GM12878 (cell line): ENCODE data around the gene GOLGA6A. TPM values are rescaled to one million over a fixed set of nuclear protein-coding genes. Genes with fewer than 3 reads are reported as not detected.

ENCODE experiments used
- ATAC-seq: fragments of 200-7000 bp; cut with Tn5 transposase; 3 replicates; pipeline ENCODE4 v1.9.1; 2020; ENCODE audit warnings: mild to moderate bottlenecking, moderate library complexity
- BruUV-seq: library from RNA; stranded (reverse); fragments of 400-500 nt; replicated peaks from 2 replicates; lab custom pipeline; 2021; lab: Mats Ljungman, UMichigan
- CTCF ChIA-PET: fragments of 300-600 bp; sonication (Branson Sonifier 250); formaldehyde crosslinking; extraction: SDS; loops from one replicate; lab custom pipeline; 2021; ENCODE audit warnings: inconsistent platforms; lab: Yijun Ruan, JAX
- POLR2A ChIA-PET: fragments of 350-600 bp; formaldehyde crosslinking; extraction: SDS; loops from one replicate; lab custom pipeline; 2021; ENCODE audit warnings: inconsistent platforms; lab: Charles Lee
- RAD21 ChIA-PET: fragments of 300-600 bp; sonication (Branson Sonifier 250); formaldehyde crosslinking; loops from one replicate; lab custom pipeline; 2023; ENCODE audit warnings: antibody characterized with exemption; ENCODE audit not compliant: unreplicated experiment; lab: Charles Lee
- SMC1A ChIA-PET: fragments of 300-600 bp; sonication (Branson Sonifier 250); formaldehyde crosslinking; loops from one replicate; lab custom pipeline; 2023; ENCODE audit not compliant: unreplicated experiment, uncharacterized antibody; lab: Charles Lee
- DNase-seq: peaks from one replicate; pipeline ENCODE4 v3.0.0-alpha.2; 2011; ENCODE audit warnings: low read depth, low spot score
- FAIRE-seq: peaks from 3 replicates; lab custom pipeline; 2011; peaks lifted over from hg19 to GRCh38; lab: Jason Lieb, UNC
- H2AFZ ChIP-seq: 2 replicates; pipeline ENCODE4 v1.6.0; 2011; ENCODE audit warnings: low read depth, low read length, control low read depth; ENCODE audit not compliant: control insufficient read depth
- H3K27ac ChIP-seq: 2 replicates; pipeline ENCODE4 v1.5.1; 2011; ENCODE audit warnings: control low read depth; ENCODE audit not compliant: control insufficient read depth, insufficient read depth
- H3K27me3 ChIP-seq, 2 experiments: replicated peaks in 1 of 2; 2 replicates each; pipeline versions ENCODE4 v1.6.0 to v1.6.1; 2011; ENCODE audit warnings: low read length in 1 of 2; ENCODE audit not compliant: control insufficient read depth in 2 of 2, insufficient read depth in 2 of 2
- H3K36me3 ChIP-seq, 2 experiments: 2 replicates each; pipeline ENCODE4 v1.5.1; 2011; ENCODE audit warnings: low read length in 1 of 2; ENCODE audit not compliant: control insufficient read depth in 2 of 2, insufficient read depth in 2 of 2
- H3K4me1 ChIP-seq: 2 replicates; pipeline ENCODE4 v1.6.1; 2011; ENCODE audit warnings: mild to moderate bottlenecking, low read length, moderate library complexity, mixed read lengths; ENCODE audit not compliant: control insufficient read depth, insufficient read depth
- H3K4me2 ChIP-seq: 2 replicates; pipeline ENCODE4 v1.6.0; 2011; ENCODE audit warnings: control low read depth; ENCODE audit not compliant: control insufficient read depth, insufficient read depth
- H3K4me3 ChIP-seq: fragments of 200-600 bp; sonication (generic); 2 replicates; pipeline ENCODE4 v1.5.1; 2016
- H3K79me2 ChIP-seq: 2 replicates; pipeline ENCODE4 v1.6.0; 2011; ENCODE audit warnings: low read length; ENCODE audit not compliant: control insufficient read depth, insufficient read depth
- H3K9ac ChIP-seq: 2 replicates; pipeline ENCODE4 v1.8.0; 2011; ENCODE audit warnings: low read length, control low read depth, mixed read lengths; ENCODE audit not compliant: control insufficient read depth, insufficient read depth
- H3K9me3 ChIP-seq: replicated peaks from 3 replicates; pipeline ENCODE4 v1.5.1; 2011; ENCODE audit warnings: mild to moderate bottlenecking, low read length; ENCODE audit not compliant: control insufficient read depth, insufficient read depth
- H4K20me1 ChIP-seq: 2 replicates; pipeline ENCODE4 v1.6.0; 2011; ENCODE audit not compliant: control insufficient read depth, insufficient read depth
- ATF3 ChIP-seq: IDR thresholded peaks from 2 replicates; pipeline ENCODE4 v1.6.1; 2011; ENCODE audit warnings: low read depth, mild to moderate bottlenecking, low read length, moderate library complexity, borderline replicate concordance; ENCODE audit errors: extremely low read depth
- BMI1 ChIP-seq: fragments of 450-650 bp; IDR thresholded peaks from 2 replicates; pipeline ENCODE4 v1.6.1; 2016; ENCODE audit warnings: mild to moderate bottlenecking, moderate library complexity, borderline replicate concordance
- BRCA1 ChIP-seq: IDR thresholded peaks from 2 replicates; pipeline ENCODE4 v1.6.1; 2011; ENCODE audit warnings: low read depth, low read length, improper control_type of control experiment
- CBX3 ChIP-seq: fragments of 200-600 bp; sonication (generic); IDR thresholded peaks from 2 replicates; pipeline ENCODE4 v1.6.1; 2016; ENCODE audit warnings: low read depth, borderline replicate concordance
- CREM ChIP-seq: IDR thresholded peaks from 2 replicates; pipeline ENCODE4 v1.6.1; 2014; ENCODE audit warnings: antibody characterized with exemption, low read depth
- ESRRA ChIP-seq: IDR thresholded peaks from 2 replicates; pipeline ENCODE4 v1.6.1; 2012; ENCODE audit warnings: mild to moderate bottlenecking, low read length, improper control_type of control experiment
- ETV6 ChIP-seq, 2 experiments: fragments of 450-650 bp in 1 of 2; IDR thresholded peaks in 1 of 2; conservative IDR thresholded peaks in 1 of 2; 2 replicates each; pipeline ENCODE4 v1.6.1; 2014; ENCODE audit warnings: antibody characterized with exemption in 1 of 2, borderline replicate concordance in 1 of 2, low read depth in 1 of 2, mild to moderate bottlenecking in 1 of 2, moderate library complexity in 1 of 2
- EZH2 ChIP-seq: IDR thresholded peaks from 2 replicates; pipeline ENCODE4 v1.6.1; 2012; ENCODE audit warnings: low read depth, mild to moderate bottlenecking, control low read depth, inconsistent platforms, low read length, borderline replicate concordance; ENCODE audit not compliant: control insufficient read depth
- HDGF ChIP-seq: fragments of 450-650 bp; IDR thresholded peaks from 2 replicates; pipeline ENCODE4 v1.6.1; 2016; ENCODE audit warnings: antibody characterized with exemption
- PAX5 ChIP-seq: IDR thresholded peaks from 2 replicates; pipeline ENCODE4 v1.6.1; 2011; ENCODE audit warnings: low read depth, low read length, borderline replicate concordance
- POLR2AphosphoS5 ChIP-seq: IDR thresholded peaks from 2 replicates; pipeline ENCODE4 v1.6.1; 2011; ENCODE audit warnings: mild to moderate bottlenecking, low read length, inconsistent platforms
- SPI1 ChIP-seq: IDR thresholded peaks from 2 replicates; pipeline ENCODE4 v1.6.1; 2011; ENCODE audit warnings: low read depth, mild to moderate bottlenecking, low read length, moderate library complexity, borderline replicate concordance; ENCODE audit not compliant: insufficient read depth
- SUZ12 ChIP-seq: fragments of 200-600 bp; sonication (generic); IDR thresholded peaks from one replicate; pipeline ENCODE4 v1.6.1; 2018; ENCODE audit warnings: antibody characterized with exemption, mild to moderate bottlenecking; ENCODE audit not compliant: unreplicated experiment
- ZNF274 ChIP-seq: IDR thresholded peaks from one replicate; pipeline ENCODE4 v1.8.0; 2011; ENCODE audit not compliant: insufficient read length, insufficient read depth
- ZNF384 ChIP-seq: IDR thresholded peaks from 2 replicates; pipeline ENCODE4 v1.6.1; 2012; ENCODE audit warnings: low read depth, mild to moderate bottlenecking, low read length, improper control_type of control experiment, borderline replicate concordance
- ZNF687 ChIP-seq: fragments of 450-650 bp; IDR thresholded peaks from 2 replicates; pipeline ENCODE4 v1.6.1; 2017; ENCODE audit warnings: mild to moderate bottlenecking, moderate library complexity
- ZSCAN29 ChIP-seq: fragments of 450-650 bp; IDR thresholded peaks from 2 replicates; pipeline ENCODE4 v1.6.1; 2017; ENCODE audit warnings: mild to moderate bottlenecking, moderate library complexity
- WGBS: methylation state at CpG from one replicate; pipeline ENCODE4 v1.1.6; 2016; ENCODE audit warnings: low lambda C conversion rate; ENCODE audit not compliant: insufficient replicate concordance, insufficient coverage; ENCODE audit errors: missing lambda C conversion rate; 5-methylcytosine and 5-hydroxymethylcytosine counted together
- in situ Hi-C: fragments of 300-500 bp; cut with MboI; formaldehyde crosslinking; loops from 9 replicates; pipeline ENCODE4 v1.14.3; 2018; ENCODE audit warnings: mixed read lengths
- intact Hi-C: fragments of 100-400 bp; cut with micrococcal nuclease; formaldehyde crosslinking; loops from one replicate; pipeline ENCODE4 v1.14.2; 2022; ENCODE audit not compliant: unreplicated experiment
- polyA plus RNA-seq, 11 experiments: library from polyadenylated mRNA; depleted of rRNA in 4 of 11; unstranded in 6 of 11; stranded (reverse) in 5 of 11; fragments of >200 nt; fragmentation: Nextera tagmentation in 4 of 11; fragmentation: Illumina TruSeq in 1 of 11; extraction: Ambion mirVana in 4 of 11; extraction: Trizol in 1 of 11; gene quantifications; 1 replicate in 1 of 11; 2 replicates in 10 of 11; pipeline versions ENCODE4 v1.2.1 to v1.2.3, GENCODE V29; 2011 to 2016; ENCODE audit warnings: inconsistent platforms in 2 of 11, missing spikeins in 2 of 11, low read depth in 1 of 11
- total RNA-seq, 4 experiments: library from RNA; depleted of rRNA in 3 of 4; stranded (reverse); fragments of >200 nt in 3 of 4; fragmentation: Illumina TruSeq in 1 of 4; extraction: Trizol in 1 of 4; gene quantifications; 2 replicates each; pipeline versions ENCODE4 v1.2.1 to v1.2.3, GENCODE V29; 2013 to 2021
- TF ChIP-seq, protein P1 (sequence below): fragments of 450-650 bp; IDR thresholded peaks from 2 replicates; pipeline ENCODE4 v1.6.1; 2017; ENCODE audit warnings: mild to moderate bottlenecking

Gene GOLGA6A
- total and polyA plus RNA-seq, 10 of the 15 experiments (the other 5 are each of a cell fraction or from before 2014, with no cell fraction given): not detected

DNA sequence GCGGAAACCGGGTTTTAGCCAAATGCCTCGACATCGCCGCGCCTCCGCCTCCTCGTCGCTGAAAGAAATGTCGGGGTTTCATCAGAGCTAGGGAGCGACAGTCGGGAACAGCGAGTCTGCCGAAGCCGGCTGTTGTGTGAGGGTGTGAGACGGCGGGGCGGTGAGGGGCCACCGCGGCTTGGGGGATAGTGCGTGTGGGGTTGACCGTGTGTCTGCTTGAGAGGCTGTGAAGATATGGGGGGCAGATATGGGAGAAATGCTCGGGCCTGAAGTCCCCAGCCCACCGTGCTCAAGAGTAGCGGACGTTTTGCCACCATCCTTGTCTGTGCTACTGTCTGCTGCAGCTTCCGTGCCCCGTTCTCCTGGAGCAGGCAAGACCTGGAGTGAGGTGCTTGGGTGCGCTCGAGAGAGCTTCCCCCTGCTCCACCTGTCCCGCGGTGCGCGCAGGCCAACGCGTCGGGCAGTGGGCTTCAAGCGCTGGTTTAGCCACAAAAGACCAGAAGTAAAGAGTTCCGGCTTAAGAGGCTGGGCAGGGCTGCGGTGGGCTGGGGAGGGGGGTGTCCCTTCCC is 47.3 kb upstream of the GOLGA6A start:
- Histone ChIP-seq H3K79me2 (no peaks in the 10 kb centered on the region), H3K9ac (no peak overlapping the region), H3K27ac (no peak overlapping the region), H3K4me3 (no peak overlapping the region), H3K9me3 (no peaks in the 10 kb centered on the region; the same call in 2 of the 3 replicates), H3K4me2 (no peak overlapping the region), H3K27me3 (peaks cover 29 to 52% of the 10 kb centered on the region in 2 experiments), H3K4me1 (no peaks in the 10 kb centered on the region), H4K20me1 (no peaks in the 10 kb centered on the region), H3K36me3 (no peaks in the 10 kb centered on the region), H2AFZ (no peak overlapping the region)
- DNase-seq (no peak), FAIRE-seq (no peak), ATAC-seq (no peak)
- CTCF ChIA-PET: interaction anchor here (1.1 to 3.3 kb wide), 4 partner anchors 9 to 191 kb away, joined by 4 to 26 read pairs (median 8); no protein-coding TSS in a partner anchor
- RAD21 ChIA-PET: interaction anchor here (0.7 kb wide), 1 partner anchor 174 kb away, joined by 5 read pairs; no protein-coding TSS in a partner anchor
- SMC1A ChIA-PET: interaction anchor here (0.5 kb wide), 1 partner anchor 162 kb away, joined by 3 read pairs; no protein-coding TSS in a partner anchor
- no TSS peak for BruUV-seq
- in situ Hi-C loops: loop anchor here (10.0 kb wide), 1 partner anchor 1145 kb away; no protein-coding TSS in a partner anchor
- WGBS: 5% methylated on average over 40 of the region's 40 CpGs
- intact Hi-C loops: no loop called here
- TF ChIP-seq EZH2: 0 out of 2 replicates have a peak, but pooled peaks have one; percentile 34
- TF ChIP-seq HDGF: no peak
- TF ChIP-seq, protein P1, sequence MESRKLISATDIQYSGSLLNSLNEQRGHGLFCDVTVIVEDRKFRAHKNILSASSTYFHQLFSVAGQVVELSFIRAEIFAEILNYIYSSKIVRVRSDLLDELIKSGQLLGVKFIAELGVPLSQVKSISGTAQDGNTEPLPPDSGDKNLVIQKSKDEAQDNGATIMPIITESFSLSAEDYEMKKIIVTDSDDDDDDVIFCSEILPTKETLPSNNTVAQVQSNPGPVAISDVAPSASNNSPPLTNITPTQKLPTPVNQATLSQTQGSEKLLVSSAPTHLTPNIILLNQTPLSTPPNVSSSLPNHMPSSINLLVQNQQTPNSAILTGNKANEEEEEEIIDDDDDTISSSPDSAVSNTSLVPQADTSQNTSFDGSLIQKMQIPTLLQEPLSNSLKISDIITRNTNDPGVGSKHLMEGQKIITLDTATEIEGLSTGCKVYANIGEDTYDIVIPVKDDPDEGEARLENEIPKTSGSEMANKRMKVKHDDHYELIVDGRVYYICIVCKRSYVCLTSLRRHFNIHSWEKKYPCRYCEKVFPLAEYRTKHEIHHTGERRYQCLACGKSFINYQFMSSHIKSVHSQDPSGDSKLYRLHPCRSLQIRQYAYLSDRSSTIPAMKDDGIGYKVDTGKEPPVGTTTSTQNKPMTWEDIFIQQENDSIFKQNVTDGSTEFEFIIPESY: no peak
- peak; percentile 63 for TF ChIP-seq SUZ12
- TF ChIP-seq ZSCAN29: no peak
- no peak for TF ChIP-seq PAX5
- no peak for TF ChIP-seq POLR2AphosphoS5
- no peak for TF ChIP-seq CREM
- TF ChIP-seq BMI1: no peak
- TF ChIP-seq SPI1: no peak
- TF ChIP-seq ESRRA: no peak
- no peak for TF ChIP-seq ZNF384
- TF ChIP-seq CBX3: no peak
- TF ChIP-seq ZNF274: no peak
- TF ChIP-seq ETV6 (conservative IDR thresholded peaks at IDR 0.05 in 1 of 2, IDR thresholded peaks at IDR 0.05 in 1 of 2; ENCODE audit: borderline replicate concordance in 1 of 2, low read depth in 1 of 2): no peak
- no peak for TF ChIP-seq ATF3
- no peak for TF ChIP-seq ZNF687
- TF ChIP-seq BRCA1: no peak
- POLR2A ChIA-PET: no interaction called here
